ENCODE data around the gene FXN. TPM values are rescaled to one million over a fixed set of nuclear protein-coding genes. Genes with fewer than 3 reads are reported as not detected.

The FXN gene
- total RNA-seq, 1 donor = 2.2 TPM

- H3K27ac ChIP-seq (ENCODE audit: low read depth, low read length) = no peak overlapping the region
- no peak for DNase-seq (ENCODE audit: insufficient read length, low spot score, missing footprints)
- no peak overlapping the region for H3K4me2 ChIP-seq (ENCODE audit: insufficient read depth, low read length)
- H2AFZ ChIP-seq (ENCODE audit: low read length) = no peak overlapping the region
- no peak for TF ChIP-seq CTCF (IDR thresholded peaks at IDR 0.05; ENCODE audit: extremely low read depth, low read depth, low read length)
- H3K4me1 ChIP-seq (ENCODE audit: insufficient read depth, low read length) = no peaks in the 10 kb centered on the region
- no peaks in the 10 kb centered on the region for H4K20me1 ChIP-seq (ENCODE audit: insufficient read depth, low read length)
- no peaks in the 10 kb centered on the region for H3K9me3 ChIP-seq (ENCODE audit: low read depth, low read length)
- H3K4me3 ChIP-seq (ENCODE audit: insufficient read depth, low read length) = no peak overlapping the region
- H3K79me2 ChIP-seq (ENCODE audit: insufficient read depth, low read length) = peaks cover 2% of the 10 kb centered on the region
- H3K36me3 ChIP-seq (ENCODE audit: insufficient read depth, low read length) = no peaks in the 10 kb centered on the region
- no peaks in the 10 kb centered on the region for H3K27me3 ChIP-seq (ENCODE audit: insufficient read depth, low read length)
These were observed 104.7 kb downstream of the FXN start for GRCh38 chr9:69140123-69140735.

- TF ChIP-seq CTCF (IDR thresholded peaks at IDR 0.05; ENCODE audit: extremely low read depth, low read depth, low read length) = no peak
- H2AFZ ChIP-seq (ENCODE audit: low read length) = no peak overlapping the region
- H3K4me2 ChIP-seq (ENCODE audit: insufficient read depth, low read length) = no peak overlapping the region
- H4K20me1 ChIP-seq (ENCODE audit: insufficient read depth, low read length) = no peaks in the 10 kb centered on the region
- H3K4me1 ChIP-seq (ENCODE audit: insufficient read depth, low read length) = no peaks in the 10 kb centered on the region
- H3K9me3 ChIP-seq (ENCODE audit: low read depth, low read length) = no peaks in the 10 kb centered on the region
- H3K79me2 ChIP-seq (ENCODE audit: insufficient read depth, low read length) = no peaks in the 10 kb centered on the region
- H3K27ac ChIP-seq (ENCODE audit: low read depth, low read length) = no peak overlapping the region
- DNase-seq (ENCODE audit: insufficient read length, low spot score, missing footprints) = no peak
- no peaks in the 10 kb centered on the region for H3K36me3 ChIP-seq (ENCODE audit: insufficient read depth, low read length)
- H3K4me3 ChIP-seq (ENCODE audit: insufficient read depth, low read length) = no peak overlapping the region
- no peaks in the 10 kb centered on the region for H3K27me3 ChIP-seq (ENCODE audit: insufficient read depth, low read length)
These were observed 106.3 kb downstream of the FXN start for GRCh38 chr9:69141851-69142250.

- Histone ChIP-seq H3K27ac (ENCODE audit: low read depth, low read length) (no peak overlapping the region), H3K4me3 (ENCODE audit: insufficient read depth, low read length) (no peak overlapping the region), H2AFZ (ENCODE audit: low read length) (no peak overlapping the region), H3K9me3 (ENCODE audit: low read depth, low read length) (no peaks in the 10 kb centered on the region), H4K20me1 (ENCODE audit: insufficient read depth, low read length) (no peaks in the 10 kb centered on the region), H3K36me3 (ENCODE audit: insufficient read depth, low read length) (no peaks in the 10 kb centered on the region), H3K4me2 (ENCODE audit: insufficient read depth, low read length) (no peak overlapping the region), H3K4me1 (ENCODE audit: insufficient read depth, low read length) (no peaks in the 10 kb centered on the region), H3K27me3 (ENCODE audit: insufficient read depth, low read length) (no peaks in the 10 kb centered on the region), H3K79me2 (ENCODE audit: insufficient read depth, low read length) (no peaks in the 10 kb centered on the region)
- TF ChIP-seq CTCF (IDR thresholded peaks at IDR 0.05; ENCODE audit: extremely low read depth, low read depth, low read length) = no peak
- DNase-seq (ENCODE audit: insufficient read length, low spot score, missing footprints) = no peak
These were observed 107.7 kb downstream of the FXN start for GRCh38 chr9:69143291-69143690.

GRCh38 chr9:69145144-69145715 is 109.7 kb downstream of the FXN start:
- no peak for DNase-seq (ENCODE audit: insufficient read length, low spot score, missing footprints)
- Histone ChIP-seq H3K4me1 (ENCODE audit: insufficient read depth, low read length) (peaks cover 9% of the 10 kb centered on the region), H3K36me3 (ENCODE audit: insufficient read depth, low read length) (no peaks in the 10 kb centered on the region), H3K79me2 (ENCODE audit: insufficient read depth, low read length) (no peaks in the 10 kb centered on the region), H3K27me3 (ENCODE audit: insufficient read depth, low read length) (no peaks in the 10 kb centered on the region), H3K4me2 (ENCODE audit: insufficient read depth, low read length) (no peak overlapping the region), H2AFZ (ENCODE audit: low read length) (no peak overlapping the region), H3K4me3 (ENCODE audit: insufficient read depth, low read length) (no peak overlapping the region), H3K27ac (ENCODE audit: low read depth, low read length) (no peak overlapping the region), H4K20me1 (ENCODE audit: insufficient read depth, low read length) (no peaks in the 10 kb centered on the region), H3K9me3 (ENCODE audit: low read depth, low read length) (no peaks in the 10 kb centered on the region)
- no peak for TF ChIP-seq CTCF (IDR thresholded peaks at IDR 0.05; ENCODE audit: extremely low read depth, low read depth, low read length)
